DND-41 (cell line): ENCODE results near the gene MMD2.

Experiments used
- ATAC-seq: fragments of 200-7000 bp; cut with Tn5 transposase; 3 replicates; pipeline ENCODE4 v1.9.1; 2021; ENCODE audit warnings: low read depth; ENCODE audit not compliant: insufficient read depth
- DNase-seq: peaks from one replicate; pipeline ENCODE4 v3.0.0-alpha.2; 2020
- H2AFZ ChIP-seq: 2 replicates; pipeline ENCODE4 v1.6.0; 2012; ENCODE audit warnings: low read depth, low read length
- H3K27ac ChIP-seq: 2 replicates; pipeline ENCODE4 v1.5.1; 2012; ENCODE audit warnings: low read length, inconsistent platforms
- H3K27me3 ChIP-seq: fragments of 200-600 bp; sonication (generic); 2 replicates; pipeline ENCODE4 v1.6.0; 2012; ENCODE audit warnings: low read length, mild to moderate bottlenecking, inconsistent platforms; ENCODE audit not compliant: insufficient read depth, poor library complexity
- H3K36me3 ChIP-seq: 2 replicates; pipeline ENCODE4 v1.5.1; 2012; ENCODE audit warnings: low read length, inconsistent platforms; ENCODE audit not compliant: insufficient read depth
- H3K4me1 ChIP-seq: 2 replicates; pipeline ENCODE4 v1.5.1; 2012; ENCODE audit warnings: mild to moderate bottlenecking, low read length; ENCODE audit not compliant: insufficient read depth
- H3K4me2 ChIP-seq: 2 replicates; pipeline ENCODE4 v1.6.0; 2012; ENCODE audit warnings: mild to moderate bottlenecking, moderate library complexity, low read length, inconsistent platforms; ENCODE audit not compliant: insufficient read depth
- H3K4me3 ChIP-seq, 2 experiments: fragments of 200-600 bp in 1 of 2; shearing (Covaris generic) in 1 of 2; 2 replicates each; pipeline ENCODE4 v1.5.1; 2012 to 2016; ENCODE audit warnings: inconsistent platforms in 2 of 2, low read length in 2 of 2, mild to moderate bottlenecking in 2 of 2, low read depth in 1 of 2, moderate library complexity in 1 of 2
- H3K79me2 ChIP-seq: 2 replicates; pipeline ENCODE4 v1.6.0; 2012; ENCODE audit warnings: low read length, inconsistent platforms; ENCODE audit not compliant: insufficient read depth
- H3K9ac ChIP-seq: 2 replicates; pipeline ENCODE4 v1.6.0; 2012; ENCODE audit warnings: low read depth, mild to moderate bottlenecking, inconsistent platforms, low read length, moderate library complexity
- H3K9me3 ChIP-seq: 2 replicates; pipeline ENCODE4 v1.5.1; 2012; ENCODE audit warnings: low read length, moderate library complexity, mild to moderate bottlenecking, inconsistent platforms; ENCODE audit not compliant: insufficient read depth, severe bottlenecking
- H4K20me1 ChIP-seq: 2 replicates; pipeline ENCODE4 v1.6.0; 2012; ENCODE audit warnings: low read length; ENCODE audit not compliant: insufficient read depth
- CTCF ChIP-seq: IDR thresholded peaks from 2 replicates; pipeline ENCODE4 v1.5.1; 2012; ENCODE audit warnings: borderline replicate concordance, low read length, moderate library complexity, mild to moderate bottlenecking; ENCODE audit not compliant: poor library complexity, severe bottlenecking; ENCODE audit errors: extremely low read depth
- EZH2 ChIP-seq: IDR thresholded peaks from 3 replicates; pipeline ENCODE4 v1.6.1; 2012; ENCODE audit warnings: borderline replicate concordance, low read depth, mild to moderate bottlenecking, moderate library complexity, low read length, inconsistent platforms; ENCODE audit not compliant: severe bottlenecking

Gene MMD2

GRCh38 chr7:4856336-4857057, 102.5 kb downstream of the MMD2 start:
- Histone ChIP-seq H3K79me2 (no peaks in the 10 kb centered on the region), H3K9ac (no peak overlapping the region), H3K4me3 (no peak overlapping the region), H3K36me3 (no peaks in the 10 kb centered on the region), H3K9me3 (peaks cover 3% of the 10 kb centered on the region), H3K27ac (no peak overlapping the region), H4K20me1 (no peaks in the 10 kb centered on the region), H3K4me2 (no peak overlapping the region), H3K4me1 (no peaks in the 10 kb centered on the region), H3K27me3 (no peaks in the 10 kb centered on the region), H2AFZ (no peak overlapping the region)
- no peak for DNase-seq
- no peak for TF ChIP-seq EZH2
- TF ChIP-seq CTCF = no peak
- ATAC-seq = no peak
